A549 (cell line): ENCODE results near the gene APBA1.

ENCODE experiments used
- CEBPB ChIP-seq, 2 experiments: fragments of >200 bp in 1 of 2; sonication (Bioruptor Twin) in 1 of 2; formaldehyde crosslinking in 1 of 2; IDR thresholded peaks; 2 replicates each; pipeline ENCODE4 v1.6.1; 2012 to 2016
- CHD2 ChIP-seq: fragments of 150-350 bp; IDR thresholded peaks from 2 replicates; pipeline ENCODE4 v1.6.1; 2014; ENCODE audit warnings: low read length; ENCODE audit not compliant: partially characterized antibody
- CHD4 ChIP-seq: fragments of 200-600 bp; sonication (generic); IDR thresholded peaks from 2 replicates; pipeline ENCODE4 v1.6.1; 2016; ENCODE audit warnings: antibody characterized with exemption, mild to moderate bottlenecking, borderline replicate concordance
- CTCF ChIP-seq: fragments of >200 bp; sonication (Bioruptor Twin); formaldehyde crosslinking; IDR thresholded peaks from 3 replicates; pipeline ENCODE4 v1.5.1; 2016
- HDAC2 ChIP-seq: fragments of 200-600 bp; sonication (generic); IDR thresholded peaks from 2 replicates; pipeline ENCODE4 v1.6.1; 2016
- HOXB5 ChIP-seq: fragments of 250-450 bp; sonication (Bioruptor Pico); IDR thresholded peaks from 2 replicates; pipeline ENCODE4 v1.5.0; 2020; ENCODE audit warnings: mild to moderate bottlenecking, moderate library complexity
- POLR2A ChIP-seq: IDR thresholded peaks from 2 replicates; pipeline ENCODE4 v1.6.1; 2012; ENCODE audit warnings: mild to moderate bottlenecking, low read length

GRCh38 chr9:69515810-69516209, 156.4 kb downstream of the APBA1 start:
- no peak for TF ChIP-seq CTCF
- no peak for TF ChIP-seq CHD4
- TF ChIP-seq CEBPB (IDR thresholded peaks at IDR 0.05): no peak
- no peak for TF ChIP-seq HDAC2
- TF ChIP-seq CHD2: no peak
- no peak for TF ChIP-seq POLR2A
- no peak for TF ChIP-seq HOXB5 (CRISPR knock-in tag)
